SU-DHL-6 (cell line): ENCODE results near the gene CNMD.
"Not testable (repeated sequence)": the region's sequence is repeated elsewhere in the genome, so short reads cannot be mapped to it uniquely, and the experiment has no call there.

Experiments used
- H2AFZ ChIP-seq: fragments of 200-600 bp; sonication (generic); 2 replicates; pipeline ENCODE4 v1.6.1; 2014; ENCODE audit warnings: low read depth, mild to moderate bottlenecking, moderate library complexity, mixed read lengths, antibody characterized with exemption, low read length; ENCODE audit not compliant: severe bottlenecking
- H3F3A ChIP-seq: fragments of 200-600 bp; shearing (Covaris generic); 2 replicates; pipeline ENCODE4 v1.6.0; 2016; ENCODE audit warnings: antibody characterized with exemption, mild to moderate bottlenecking; ENCODE audit not compliant: insufficient read depth
- H3K27ac ChIP-seq: fragments of 200-600 bp; sonication (generic); 2 replicates; pipeline ENCODE4 v1.5.1; 2016; ENCODE audit warnings: low read depth, mild to moderate bottlenecking, low read length, moderate library complexity, mixed read lengths
- H3K27me3 ChIP-seq: fragments of 200-600 bp; sonication (generic), shearing (Covaris generic); 2 replicates; pipeline ENCODE4 v1.6.0; 2014; ENCODE audit warnings: mild to moderate bottlenecking, low read length
- H3K36me3 ChIP-seq: fragments of 200-600 bp; sonication (generic); 2 replicates; pipeline ENCODE4 v1.6.1; 2014; ENCODE audit warnings: mild to moderate bottlenecking, low read length, mixed read lengths
- H3K4me2 ChIP-seq: fragments of 300-600, 200-600 bp; shearing (Covaris generic), sonication (generic); 2 replicates; pipeline ENCODE4 v1.6.0; 2014; ENCODE audit warnings: low read length, low read depth, mild to moderate bottlenecking; ENCODE audit not compliant: poor library complexity, severe bottlenecking
- H3K4me3 ChIP-seq: fragments of 200-600 bp; sonication (generic); 2 replicates; pipeline ENCODE4 v1.5.1; 2014; ENCODE audit warnings: antibody characterized with exemption, low read length, mild to moderate bottlenecking, mixed read lengths; ENCODE audit not compliant: insufficient read depth, poor library complexity, severe bottlenecking
- H3K79me2 ChIP-seq: fragments of 200-600 bp; sonication (generic); 2 replicates; pipeline ENCODE4 v1.6.1; 2014; ENCODE audit warnings: mild to moderate bottlenecking, low read length, moderate library complexity; ENCODE audit not compliant: insufficient read depth
- H3K9ac ChIP-seq: fragments of 200-600 bp; sonication (generic); 2 replicates; pipeline ENCODE4 v1.7.0; 2014; ENCODE audit warnings: mild to moderate bottlenecking, low read length
- H3K9me2 ChIP-seq: fragments of 200-600 bp; sonication (generic); replicated peaks from 2 replicates; pipeline ENCODE4 v1.6.1; 2014; ENCODE audit warnings: low read length; ENCODE audit not compliant: insufficient read depth
- H3K9me3 ChIP-seq: fragments of 200-600 bp; sonication (generic); 2 replicates; pipeline ENCODE4 v1.6.1; 2014; ENCODE audit warnings: low read length, mixed read lengths; ENCODE audit not compliant: insufficient read depth
- H4K20me1 ChIP-seq: fragments of 200-600 bp; sonication (generic); 2 replicates; pipeline ENCODE4 v1.6.1; 2014; ENCODE audit warnings: low read depth, mild to moderate bottlenecking, antibody characterized with exemption, low read length, moderate library complexity, mixed read lengths
- EZH2phosphoT487 ChIP-seq: fragments of 200-600 bp; sonication (generic), shearing (Covaris generic); conservative IDR thresholded peaks from 2 replicates; pipeline ENCODE4 v1.6.1; 2018; ENCODE audit warnings: mild to moderate bottlenecking, antibody characterized with exemption, low read length, moderate library complexity, mixed read lengths
- TF ChIP-seq, protein P1 (sequence below): fragments of 200-600 bp; sonication (generic); IDR thresholded peaks from one replicate; pipeline ENCODE4 v1.5.1; 2017; ENCODE audit warnings: antibody characterized with exemption, mild to moderate bottlenecking, low read length, moderate library complexity; ENCODE audit not compliant: insufficient read depth, poor library complexity, severe bottlenecking

CNMD gene

DNA sequence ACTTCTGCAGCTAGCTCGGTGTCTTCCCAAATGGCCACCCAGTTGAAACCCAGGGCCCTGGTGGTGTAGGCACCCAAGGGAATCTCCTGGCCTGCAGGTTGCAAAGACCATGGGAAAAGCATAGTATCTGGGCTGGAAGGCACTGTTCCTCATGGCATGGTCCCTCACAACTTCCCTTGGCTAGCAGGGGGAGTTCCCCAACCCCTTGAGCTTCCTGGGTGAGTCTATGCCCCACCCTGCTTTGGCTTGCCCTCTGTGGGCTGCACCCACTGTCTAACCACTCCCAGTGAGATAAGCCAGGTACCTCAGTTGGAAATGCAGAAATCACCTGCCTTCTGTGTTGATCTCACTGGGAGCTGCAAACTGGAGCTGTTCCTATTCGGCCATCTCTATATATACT, 18.3 kb downstream of the CNMD start:
- not testable (repeated sequence) for H4K20me1 ChIP-seq, H3K79me2 ChIP-seq, H3K4me2 ChIP-seq, H3K9ac ChIP-seq, H3K9me3 ChIP-seq, H3K36me3 ChIP-seq, H3F3A ChIP-seq, H3K27me3 ChIP-seq, H3K27ac ChIP-seq, H3K9me2 ChIP-seq, H3K4me3 ChIP-seq, H2AFZ ChIP-seq

DNA sequence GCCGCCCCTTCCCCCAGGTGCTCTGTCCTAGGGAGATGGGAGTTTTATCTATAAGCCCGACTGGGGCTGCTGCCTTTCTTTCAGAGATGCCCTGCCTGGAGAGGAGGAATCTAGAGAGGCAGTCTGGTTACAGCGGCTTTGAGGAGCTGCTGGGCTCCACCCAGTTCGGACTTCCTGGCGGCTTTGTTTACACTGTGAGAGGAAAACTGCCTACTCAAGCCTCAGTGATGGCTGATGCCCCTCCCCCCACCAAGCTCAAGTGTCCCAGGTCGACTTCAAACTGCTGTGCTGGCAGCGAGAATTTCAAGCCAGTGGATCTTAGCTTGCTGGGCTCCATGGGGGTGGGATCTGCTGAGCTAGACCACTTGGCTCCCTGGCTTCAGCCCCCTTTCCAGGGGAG, 18.7 kb downstream of the CNMD start:
- not testable (repeated sequence) for H3K27me3 ChIP-seq, H3K4me3 ChIP-seq, H3K36me3 ChIP-seq, H3K9me3 ChIP-seq, H3K9me2 ChIP-seq, H3K79me2 ChIP-seq, H3K4me2 ChIP-seq, H3K9ac ChIP-seq, H3F3A ChIP-seq, H3K27ac ChIP-seq, H4K20me1 ChIP-seq, H2AFZ ChIP-seq

DNA sequence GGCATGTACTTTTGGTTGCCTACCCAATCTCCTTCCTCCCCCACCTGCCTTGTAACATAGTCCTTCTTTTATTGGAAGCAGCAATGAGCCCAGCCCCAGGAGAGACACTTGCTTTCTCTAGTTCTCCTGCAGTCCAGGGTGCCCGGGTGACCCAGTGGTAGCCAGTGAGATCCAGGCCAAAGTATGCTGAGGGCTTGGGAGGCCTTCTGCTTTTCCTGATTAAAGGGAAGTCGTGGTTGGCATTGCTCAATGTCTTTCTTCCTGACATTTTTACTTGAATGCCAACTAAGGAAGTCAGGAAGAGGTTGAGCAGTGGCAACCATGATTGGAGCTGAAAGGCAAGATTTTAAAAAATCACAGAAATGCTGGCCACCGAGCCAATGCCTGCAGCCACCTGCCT, 25.7 kb downstream of the CNMD start:
- Histone ChIP-seq H2AFZ (no peak overlapping the region), H3K36me3 (no peaks in the 10 kb centered on the region), H3K9me3 (no peaks in the 10 kb centered on the region), H3K9ac (no peak overlapping the region), H3K4me3 (no peak overlapping the region), H3K79me2 (no peaks in the 10 kb centered on the region), H3F3A (no peaks in the 10 kb centered on the region), H3K4me2 (no peak overlapping the region), H3K27ac (no peak overlapping the region), H3K9me2 (no peaks in the 10 kb centered on the region), H4K20me1 (no peaks in the 10 kb centered on the region), H3K27me3 (no peaks in the 10 kb centered on the region)
- TF ChIP-seq, protein P1, sequence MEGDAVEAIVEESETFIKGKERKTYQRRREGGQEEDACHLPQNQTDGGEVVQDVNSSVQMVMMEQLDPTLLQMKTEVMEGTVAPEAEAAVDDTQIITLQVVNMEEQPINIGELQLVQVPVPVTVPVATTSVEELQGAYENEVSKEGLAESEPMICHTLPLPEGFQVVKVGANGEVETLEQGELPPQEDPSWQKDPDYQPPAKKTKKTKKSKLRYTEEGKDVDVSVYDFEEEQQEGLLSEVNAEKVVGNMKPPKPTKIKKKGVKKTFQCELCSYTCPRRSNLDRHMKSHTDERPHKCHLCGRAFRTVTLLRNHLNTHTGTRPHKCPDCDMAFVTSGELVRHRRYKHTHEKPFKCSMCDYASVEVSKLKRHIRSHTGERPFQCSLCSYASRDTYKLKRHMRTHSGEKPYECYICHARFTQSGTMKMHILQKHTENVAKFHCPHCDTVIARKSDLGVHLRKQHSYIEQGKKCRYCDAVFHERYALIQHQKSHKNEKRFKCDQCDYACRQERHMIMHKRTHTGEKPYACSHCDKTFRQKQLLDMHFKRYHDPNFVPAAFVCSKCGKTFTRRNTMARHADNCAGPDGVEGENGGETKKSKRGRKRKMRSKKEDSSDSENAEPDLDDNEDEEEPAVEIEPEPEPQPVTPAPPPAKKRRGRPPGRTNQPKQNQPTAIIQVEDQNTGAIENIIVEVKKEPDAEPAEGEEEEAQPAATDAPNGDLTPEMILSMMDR, result no peak
- no peak for TF ChIP-seq EZH2phosphoT487

GRCh38 chr13:52712385-52712784, 27.2 kb downstream of the CNMD start:
- no peaks in the 10 kb centered on the region for H3K9me3 ChIP-seq
- no peaks in the 10 kb centered on the region for H3K9me2 ChIP-seq
- no peak overlapping the region for H3K4me3 ChIP-seq
- H3K4me2 ChIP-seq, result no peak overlapping the region
- no peak overlapping the region for H2AFZ ChIP-seq
- H3K27me3 ChIP-seq, result no peaks in the 10 kb centered on the region
- TF ChIP-seq, protein P1, result no peak
- TF ChIP-seq EZH2phosphoT487, result no peak
- no peak overlapping the region for H3K27ac ChIP-seq
- no peaks in the 10 kb centered on the region for H3F3A ChIP-seq
- no peak overlapping the region for H3K9ac ChIP-seq
- H3K79me2 ChIP-seq, result no peaks in the 10 kb centered on the region
- no peaks in the 10 kb centered on the region for H3K36me3 ChIP-seq
- H4K20me1 ChIP-seq, result no peaks in the 10 kb centered on the region
